ENCODE measurements around the gene PAPLN.
"Not testable (repeated sequence)": the region's sequence is repeated elsewhere in the genome, so short reads cannot be mapped to it uniquely, and the experiment has no call there.

- TF ChIP-seq POLR2A, CTCF, POLR2AphosphoS5, EP300 (IDR thresholded peaks at IDR 0.05): not testable (repeated sequence)
These were observed 43.0 kb upstream of the PAPLN start for GRCh38 chr14:73194306-73194705.
